Activated CD8-positive, alpha-beta T cell treated with anti-CD3 and anti-CD28 coated beads for 36 hours (primary cell): ENCODE data around the gene ALDH1B1. TPM values are rescaled to one million over a fixed set of nuclear protein-coding genes. Genes with fewer than 3 reads are reported as not detected.

ENCODE experiments used
- ATAC-seq: fragments of 200-7000 bp; cut with Tn5 transposase; one replicate; pipeline ENCODE4 v1.10.0; 2021; ENCODE audit warnings: mild to moderate bottlenecking, moderate library complexity
- CTCF ChIA-PET: fragments of 350-600 bp; sonication (Branson Sonifier 250); formaldehyde crosslinking; loops from one replicate; lab custom pipeline; 2021; ENCODE audit warnings: antibody characterized with exemption; lab: Charles Lee
- POLR2A ChIA-PET: fragments of 350-600 bp; sonication (Branson Sonifier 250); formaldehyde crosslinking; loops from one replicate; lab custom pipeline; 2021; ENCODE audit warnings: antibody characterized with exemption; lab: Charles Lee
- DNase-seq: peaks from one replicate; pipeline ENCODE4 v3.0.0-alpha.2; 2020
- H3K27ac Mint-ChIP-seq: one replicate; pipeline ENCODE4 v1.8.0; 2021; ENCODE audit warnings: mild to moderate bottlenecking, mixed read lengths
- H3K27me3 Mint-ChIP-seq: one replicate; pipeline ENCODE4 v1.8.0; 2021; ENCODE audit warnings: mixed read lengths
- H3K36me3 Mint-ChIP-seq: one replicate; pipeline ENCODE4 v1.8.0; 2021; ENCODE audit warnings: low read depth, mixed read lengths
- H3K4me1 Mint-ChIP-seq: one replicate; pipeline ENCODE4 v1.8.0; 2021; ENCODE audit warnings: low read depth, mixed read lengths
- H3K4me3 Mint-ChIP-seq: one replicate; pipeline ENCODE4 v1.8.0; 2021; ENCODE audit warnings: mild to moderate bottlenecking, moderate library complexity, mixed read lengths
- H3K9me3 Mint-ChIP-seq: one replicate; pipeline ENCODE4 v1.8.0; 2021; ENCODE audit warnings: mixed read lengths
- intact Hi-C: fragments of 100-400 bp; cut with micrococcal nuclease; formaldehyde crosslinking; loops from one replicate; pipeline ENCODE4 v1.10.0; 2022
- total RNA-seq, 2 experiments: library from RNA; stranded (reverse); gene quantifications; one replicate each; pipeline ENCODE4 v1.2.3, GENCODE V29; 2021
- TF ChIP-seq, protein P1 (sequence below): fragments of 200-600 bp; IDR thresholded peaks from one replicate; pipeline ENCODE4 v1.8.0; 2022; ENCODE audit warnings: antibody characterized with exemption, mild to moderate bottlenecking

Gene ALDH1B1
- total RNA-seq, 2 experiments from 2014 or later, result 23.9 to 26.5 TPM

DNA sequence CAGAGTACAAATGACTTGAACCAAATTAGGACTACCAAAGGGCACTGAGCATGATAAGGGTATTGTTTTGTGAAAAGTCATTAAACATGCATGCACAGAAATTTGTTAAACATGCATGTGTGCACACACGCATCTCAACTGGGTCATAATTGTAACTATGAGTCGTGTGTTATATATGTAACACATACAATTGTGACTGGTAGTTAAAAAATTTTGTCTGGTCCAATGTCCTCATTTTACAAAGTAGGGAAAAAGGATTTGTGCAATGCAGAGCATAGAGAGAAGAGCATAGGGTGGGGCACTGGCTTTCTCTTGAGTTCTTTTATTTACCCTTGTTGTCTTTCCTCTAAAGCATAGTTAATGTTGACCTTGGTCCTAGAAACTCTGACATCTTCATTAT lies 51.1 kb downstream of the ALDH1B1 start:
- peaks cover 19% of the 10 kb centered on the region for H3K27me3 Mint-ChIP-seq
- DNase-seq (no peak), ATAC-seq (no peak)
- CTCF ChIA-PET, result no interaction called here
- POLR2A ChIA-PET, result no interaction called here
- H3K4me1 Mint-ChIP-seq, result no peaks in the 10 kb centered on the region
- TF ChIP-seq, protein P1, sequence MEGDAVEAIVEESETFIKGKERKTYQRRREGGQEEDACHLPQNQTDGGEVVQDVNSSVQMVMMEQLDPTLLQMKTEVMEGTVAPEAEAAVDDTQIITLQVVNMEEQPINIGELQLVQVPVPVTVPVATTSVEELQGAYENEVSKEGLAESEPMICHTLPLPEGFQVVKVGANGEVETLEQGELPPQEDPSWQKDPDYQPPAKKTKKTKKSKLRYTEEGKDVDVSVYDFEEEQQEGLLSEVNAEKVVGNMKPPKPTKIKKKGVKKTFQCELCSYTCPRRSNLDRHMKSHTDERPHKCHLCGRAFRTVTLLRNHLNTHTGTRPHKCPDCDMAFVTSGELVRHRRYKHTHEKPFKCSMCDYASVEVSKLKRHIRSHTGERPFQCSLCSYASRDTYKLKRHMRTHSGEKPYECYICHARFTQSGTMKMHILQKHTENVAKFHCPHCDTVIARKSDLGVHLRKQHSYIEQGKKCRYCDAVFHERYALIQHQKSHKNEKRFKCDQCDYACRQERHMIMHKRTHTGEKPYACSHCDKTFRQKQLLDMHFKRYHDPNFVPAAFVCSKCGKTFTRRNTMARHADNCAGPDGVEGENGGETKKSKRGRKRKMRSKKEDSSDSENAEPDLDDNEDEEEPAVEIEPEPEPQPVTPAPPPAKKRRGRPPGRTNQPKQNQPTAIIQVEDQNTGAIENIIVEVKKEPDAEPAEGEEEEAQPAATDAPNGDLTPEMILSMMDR, result no peak
- no peak overlapping the region for H3K4me3 Mint-ChIP-seq
- no peak overlapping the region for H3K27ac Mint-ChIP-seq
- no peaks in the 10 kb centered on the region for H3K9me3 Mint-ChIP-seq
- intact Hi-C loops, result no loop called here
- no peaks in the 10 kb centered on the region for H3K36me3 Mint-ChIP-seq

DNA sequence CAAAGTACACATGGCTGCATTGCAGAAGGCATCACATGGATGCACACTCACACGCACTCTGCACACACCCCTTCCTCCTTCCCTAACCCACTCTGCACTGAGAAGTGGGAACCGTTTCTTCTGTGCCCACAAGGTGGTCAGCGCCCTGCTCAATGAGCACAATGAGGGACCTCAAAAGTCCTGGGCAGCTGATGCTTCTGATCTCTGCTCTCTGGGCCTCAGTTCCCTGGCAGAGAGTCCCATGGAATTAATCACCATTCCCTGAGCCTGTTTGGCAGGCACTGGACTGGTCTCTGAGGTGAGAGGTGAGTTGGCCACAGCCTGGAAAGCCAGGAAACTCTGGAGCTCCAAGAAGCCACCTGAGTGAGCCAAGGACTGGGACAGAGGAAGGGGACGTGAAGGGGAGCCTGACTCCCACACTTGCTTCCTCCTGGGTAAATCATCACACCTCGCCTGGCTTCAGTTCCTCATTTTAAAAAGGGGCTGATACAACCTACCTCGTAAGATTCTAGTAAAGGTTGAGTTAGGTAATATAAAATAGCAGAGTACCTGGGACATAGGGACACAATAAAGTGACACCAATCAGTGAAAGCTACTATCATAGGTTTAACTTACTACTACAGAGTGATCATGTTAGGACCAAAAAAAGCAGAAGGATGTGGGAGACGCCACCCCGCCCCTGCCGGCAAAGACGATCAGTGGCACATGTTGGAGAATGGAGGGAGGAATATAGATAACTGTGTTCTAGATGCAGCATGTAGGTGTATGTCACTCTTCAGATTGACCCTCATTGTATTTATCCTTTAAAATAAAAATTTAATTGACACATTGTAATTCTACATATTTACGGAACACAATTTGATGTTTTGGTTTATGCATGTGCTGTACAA lies 52.9 kb downstream of the ALDH1B1 start:
- Mint-ChIP-seq H3K9me3 (peaks cover 2% of the 10 kb centered on the region), H3K36me3 (no peaks in the 10 kb centered on the region), H3K4me1 (no peaks in the 10 kb centered on the region), H3K27me3 (peaks cover 16% of the 10 kb centered on the region), H3K27ac (no peak overlapping the region), H3K4me3 (no peak overlapping the region)
- TF ChIP-seq, protein P1, result no peak
- intact Hi-C loops, result no loop called here
- ChIA-PET CTCF (no interaction called here), POLR2A (no interaction called here)
- DNase-seq, result no peak
- no peak for ATAC-seq

DNA sequence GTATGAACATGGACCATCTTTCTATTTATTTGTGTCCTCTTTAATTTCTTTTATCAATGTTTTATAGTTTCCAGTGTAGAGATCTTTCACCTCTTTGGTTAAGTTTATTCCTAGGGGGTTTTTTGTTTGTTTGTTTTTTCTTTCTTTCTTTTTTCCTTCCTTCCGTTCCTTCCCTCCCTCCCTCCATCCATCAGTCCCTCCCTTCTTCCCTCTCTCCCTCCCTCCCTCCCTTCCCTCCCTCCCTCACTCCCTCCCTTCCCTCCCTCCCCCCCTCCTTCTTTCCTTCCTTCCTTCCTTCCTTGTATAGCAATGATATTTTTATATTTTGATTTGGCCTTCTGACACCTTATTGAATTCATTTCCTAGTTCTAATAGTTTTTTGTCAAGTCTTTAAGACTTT lies 55.2 kb downstream of the ALDH1B1 start:
- intact Hi-C loops, result no loop called here
- Mint-ChIP-seq H3K27ac (no peak overlapping the region), H3K9me3 (peaks cover 14% of the 10 kb centered on the region), H3K4me3 (no peak overlapping the region), H3K4me1 (no peaks in the 10 kb centered on the region), H3K27me3 (peaks cover 16% of the 10 kb centered on the region), H3K36me3 (no peaks in the 10 kb centered on the region)
- DNase-seq (no peak), ATAC-seq (no peak)
- TF ChIP-seq, protein P1, result no peak
- ChIA-PET POLR2A (no interaction called here), CTCF (no interaction called here)

Other genes starting within 250 kb of the ALDH1B1 start
- not detected for gene IGFBPL1, start 31.8 kb downstream of the ALDH1B1 start, total RNA-seq
- gene ANKRD18A, start 227.9 kb downstream of the ALDH1B1 start, total RNA-seq, result 1 to 10 TPM in 1 of 2 experiments, under 1 TPM in 1; 0.85 to 2.3 TPM